Esophagus squamous epithelium (tissue), 4 donors: ENCODE measurements around the gene IGFBP7.

ENCODE experiments used
- POLR2A ChIP-seq, 4 donors: fragments of 450-650 bp; IDR thresholded peaks; one replicate each; pipeline ENCODE4 v1.6.1; 2017; ENCODE audit warnings: antibody characterized with exemption in 4 of 4, mild to moderate bottlenecking in 4 of 4, moderate library complexity in 3 of 4
- TF ChIP-seq, protein P1 (sequence below), 6 experiments: fragments of 450-650 bp in 4 of 6; fragments of 200-600 bp in 2 of 6; sonication (generic) in 2 of 6; IDR thresholded peaks; one replicate each; pipeline ENCODE4 v1.5.1; 2016 to 2019; ENCODE audit warnings: antibody characterized with exemption in 6 of 6, mild to moderate bottlenecking in 4 of 6, moderate library complexity in 4 of 6

GRCh38 chr4:57098415-57098814 is 11.8 kb downstream of the IGFBP7 start:
- TF ChIP-seq, protein P1, sequence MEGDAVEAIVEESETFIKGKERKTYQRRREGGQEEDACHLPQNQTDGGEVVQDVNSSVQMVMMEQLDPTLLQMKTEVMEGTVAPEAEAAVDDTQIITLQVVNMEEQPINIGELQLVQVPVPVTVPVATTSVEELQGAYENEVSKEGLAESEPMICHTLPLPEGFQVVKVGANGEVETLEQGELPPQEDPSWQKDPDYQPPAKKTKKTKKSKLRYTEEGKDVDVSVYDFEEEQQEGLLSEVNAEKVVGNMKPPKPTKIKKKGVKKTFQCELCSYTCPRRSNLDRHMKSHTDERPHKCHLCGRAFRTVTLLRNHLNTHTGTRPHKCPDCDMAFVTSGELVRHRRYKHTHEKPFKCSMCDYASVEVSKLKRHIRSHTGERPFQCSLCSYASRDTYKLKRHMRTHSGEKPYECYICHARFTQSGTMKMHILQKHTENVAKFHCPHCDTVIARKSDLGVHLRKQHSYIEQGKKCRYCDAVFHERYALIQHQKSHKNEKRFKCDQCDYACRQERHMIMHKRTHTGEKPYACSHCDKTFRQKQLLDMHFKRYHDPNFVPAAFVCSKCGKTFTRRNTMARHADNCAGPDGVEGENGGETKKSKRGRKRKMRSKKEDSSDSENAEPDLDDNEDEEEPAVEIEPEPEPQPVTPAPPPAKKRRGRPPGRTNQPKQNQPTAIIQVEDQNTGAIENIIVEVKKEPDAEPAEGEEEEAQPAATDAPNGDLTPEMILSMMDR (IDR thresholded peaks at IDR 0.05), result no peak
- no peak for TF ChIP-seq POLR2A (IDR thresholded peaks at IDR 0.05)
